ENCODE measurements around the gene ARHGEF12.

ARHGEF12 gene

GRCh38 chr11:120529911-120530310, 193.7 kb downstream of the ARHGEF12 start:
- H3K9ac ChIP-seq: no peak overlapping the region
- TF ChIP-seq CTCF (conservative IDR thresholded peaks at IDR 0.05; ENCODE audit: low read depth, low read length): no peak
- no peak overlapping the region for H3K4me3 ChIP-seq (IDR thresholded peaks at IDR 0.05; ENCODE audit: insufficient read depth, low read depth, low read length)
- H3K4me2 ChIP-seq: no peak overlapping the region
- no peaks in the 10 kb centered on the region for H3K36me3 ChIP-seq (ENCODE audit: insufficient read depth)
- no peaks in the 10 kb centered on the region for H3K27me3 ChIP-seq (ENCODE audit: insufficient read depth, low read depth)
- no peaks in the 10 kb centered on the region for H4K20me1 ChIP-seq (ENCODE audit: insufficient read depth)
- no peaks in the 10 kb centered on the region for H3K79me2 ChIP-seq (ENCODE audit: insufficient read depth, low read depth)
- H2AFZ ChIP-seq (ENCODE audit: low read depth): no peak overlapping the region
- H3K4me1 ChIP-seq (ENCODE audit: low read depth, poor library complexity, severe bottlenecking): no peaks in the 10 kb centered on the region
- H3K27ac ChIP-seq: no peak overlapping the region

- H3K4me1 ChIP-seq (ENCODE audit: low read depth, poor library complexity, severe bottlenecking): no peaks in the 10 kb centered on the region
- no peak overlapping the region for H3K4me3 ChIP-seq (IDR thresholded peaks at IDR 0.05; ENCODE audit: insufficient read depth, low read depth, low read length)
- no peaks in the 10 kb centered on the region for H3K36me3 ChIP-seq (ENCODE audit: insufficient read depth)
- no peaks in the 10 kb centered on the region for H3K27me3 ChIP-seq (ENCODE audit: insufficient read depth, low read depth)
- H3K79me2 ChIP-seq (ENCODE audit: insufficient read depth, low read depth): no peaks in the 10 kb centered on the region
- H3K27ac ChIP-seq: no peak overlapping the region
- H2AFZ ChIP-seq (ENCODE audit: low read depth): no peak overlapping the region
- TF ChIP-seq CTCF (conservative IDR thresholded peaks at IDR 0.05; ENCODE audit: low read depth, low read length): no peak
- H3K4me2 ChIP-seq: no peak overlapping the region
- H3K9ac ChIP-seq: no peak overlapping the region
- H4K20me1 ChIP-seq (ENCODE audit: insufficient read depth): no peaks in the 10 kb centered on the region
Measured at GRCh38 chr11:120532082-120532831, 196.0 kb downstream of the ARHGEF12 start.

- Histone ChIP-seq H3K36me3 (ENCODE audit: insufficient read depth) (no peaks in the 10 kb centered on the region), H3K4me1 (ENCODE audit: low read depth, poor library complexity, severe bottlenecking) (no peaks in the 10 kb centered on the region), H2AFZ (ENCODE audit: low read depth) (no peak overlapping the region), H4K20me1 (ENCODE audit: insufficient read depth) (no peaks in the 10 kb centered on the region), H3K27ac (no peak overlapping the region), H3K27me3 (ENCODE audit: insufficient read depth, low read depth) (no peaks in the 10 kb centered on the region), H3K9ac (no peak overlapping the region), H3K79me2 (ENCODE audit: insufficient read depth, low read depth) (no peaks in the 10 kb centered on the region), H3K4me2 (no peak overlapping the region), H3K4me3 (IDR thresholded peaks at IDR 0.05; ENCODE audit: insufficient read depth, low read depth, low read length) (no peak overlapping the region)
- TF ChIP-seq CTCF (conservative IDR thresholded peaks at IDR 0.05; ENCODE audit: low read depth, low read length): no peak
Measured at GRCh38 chr11:120532832-120533196, 196.6 kb downstream of the ARHGEF12 start.

GRCh38 chr11:120536091-120536796, 200.0 kb downstream of the ARHGEF12 start:
- Histone ChIP-seq H3K4me2 (no peak overlapping the region), H2AFZ (ENCODE audit: low read depth) (no peak overlapping the region), H3K4me3 (IDR thresholded peaks at IDR 0.05; ENCODE audit: insufficient read depth, low read depth, low read length) (no peak overlapping the region), H3K9ac (no peak overlapping the region), H3K27ac (no peak overlapping the region), H4K20me1 (ENCODE audit: insufficient read depth) (no peaks in the 10 kb centered on the region), H3K36me3 (ENCODE audit: insufficient read depth) (no peaks in the 10 kb centered on the region), H3K4me1 (ENCODE audit: low read depth, poor library complexity, severe bottlenecking) (no peaks in the 10 kb centered on the region), H3K79me2 (ENCODE audit: insufficient read depth, low read depth) (no peaks in the 10 kb centered on the region), H3K27me3 (ENCODE audit: insufficient read depth, low read depth) (no peaks in the 10 kb centered on the region)
- no peak for TF ChIP-seq CTCF (conservative IDR thresholded peaks at IDR 0.05; ENCODE audit: low read depth, low read length)

Measured in KMS-11 (cell line).